Lower lobe of right lung (tissue), 2 donors: ENCODE results near the gene DLL4. TPM values are rescaled to one million over a fixed set of nuclear protein-coding genes. Genes with fewer than 3 reads are reported as not detected.

ENCODE experiments used
- ATAC-seq, 2 donors: fragments of 200-7000 bp; cut with Tn5 transposase; one replicate each; pipeline ENCODE4 v1.9.1; 2020 to 2022; ENCODE audit warnings: mild to moderate bottlenecking in 2 of 2, moderate library complexity in 2 of 2
- DNase-seq: peaks from one replicate; pipeline ENCODE4 v3.0.0-alpha.2; 2020
- H3K27ac ChIP-seq: fragments of 200-600 bp; one replicate; pipeline ENCODE4 v1.8.0; 2022
- H3K27me3 ChIP-seq: fragments of 200-600 bp; one replicate; pipeline ENCODE4 v1.8.0; 2022; ENCODE audit warnings: low read depth
- H3K36me3 ChIP-seq: fragments of 200-600 bp; one replicate; pipeline ENCODE4 v1.8.0; 2022; ENCODE audit warnings: mild to moderate bottlenecking
- H3K4me1 ChIP-seq: fragments of 200-600 bp; one replicate; pipeline ENCODE4 v1.8.0; 2022
- H3K4me3 ChIP-seq: fragments of 200-600 bp; one replicate; pipeline ENCODE4 v1.8.0; 2022; ENCODE audit warnings: mild to moderate bottlenecking
- H3K9me3 ChIP-seq: fragments of 200-600 bp; one replicate; pipeline ENCODE4 v1.8.0; 2022
- intact Hi-C: fragments of 100-400 bp; cut with DNase I; formaldehyde crosslinking; loops from one replicate; pipeline ENCODE4 v1.11.0; 2022
- total RNA-seq: library from RNA; stranded (reverse); fragmentation: NEBNext Ultra II Directional; extraction: Animal tissue kit (Norgen Biotek cat#: 25700); gene quantifications from one replicate; pipeline ENCODE4 v1.2.1, GENCODE V29; 2021
- TF ChIP-seq, protein P1 (sequence below): fragments of 200-600 bp; IDR thresholded peaks from one replicate; pipeline ENCODE4 v1.8.0; 2022; ENCODE audit warnings: antibody characterized with exemption, mild to moderate bottlenecking
- donor health status: DM: no; HTN: yes; CAD: no; lungs with severe emphysema.

Gene DLL4
- total RNA-seq, 1 donor from 2014 or later = 21.3 TPM

DNA sequence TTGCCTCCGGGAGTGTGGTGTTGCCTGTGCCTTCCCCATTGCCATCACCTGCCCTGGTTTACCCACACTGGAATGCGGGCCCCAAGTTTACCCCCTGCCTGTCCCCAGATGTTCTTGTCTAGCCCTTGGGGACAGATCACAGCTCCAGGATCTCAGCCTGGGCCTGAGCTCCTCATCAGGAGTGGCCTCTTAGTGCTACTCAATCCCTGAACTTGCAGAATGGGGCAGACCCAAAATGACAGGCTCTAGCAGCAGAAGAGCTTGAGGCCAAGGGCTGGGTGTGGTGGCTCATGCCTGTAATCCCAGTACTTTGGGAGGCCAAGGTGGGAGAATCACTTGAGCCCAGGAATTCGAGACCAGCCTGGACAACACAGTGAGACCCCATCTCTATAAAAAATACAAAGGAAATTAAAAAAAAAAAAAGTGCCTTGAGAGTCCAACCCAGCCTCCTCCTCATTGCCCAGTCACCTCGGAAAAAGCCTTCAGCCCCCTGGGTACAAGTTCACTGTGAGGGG lies 28.0 kb downstream of the DLL4 start:
- TF ChIP-seq, protein P1, sequence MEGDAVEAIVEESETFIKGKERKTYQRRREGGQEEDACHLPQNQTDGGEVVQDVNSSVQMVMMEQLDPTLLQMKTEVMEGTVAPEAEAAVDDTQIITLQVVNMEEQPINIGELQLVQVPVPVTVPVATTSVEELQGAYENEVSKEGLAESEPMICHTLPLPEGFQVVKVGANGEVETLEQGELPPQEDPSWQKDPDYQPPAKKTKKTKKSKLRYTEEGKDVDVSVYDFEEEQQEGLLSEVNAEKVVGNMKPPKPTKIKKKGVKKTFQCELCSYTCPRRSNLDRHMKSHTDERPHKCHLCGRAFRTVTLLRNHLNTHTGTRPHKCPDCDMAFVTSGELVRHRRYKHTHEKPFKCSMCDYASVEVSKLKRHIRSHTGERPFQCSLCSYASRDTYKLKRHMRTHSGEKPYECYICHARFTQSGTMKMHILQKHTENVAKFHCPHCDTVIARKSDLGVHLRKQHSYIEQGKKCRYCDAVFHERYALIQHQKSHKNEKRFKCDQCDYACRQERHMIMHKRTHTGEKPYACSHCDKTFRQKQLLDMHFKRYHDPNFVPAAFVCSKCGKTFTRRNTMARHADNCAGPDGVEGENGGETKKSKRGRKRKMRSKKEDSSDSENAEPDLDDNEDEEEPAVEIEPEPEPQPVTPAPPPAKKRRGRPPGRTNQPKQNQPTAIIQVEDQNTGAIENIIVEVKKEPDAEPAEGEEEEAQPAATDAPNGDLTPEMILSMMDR = no peak
- no peaks in the 10 kb centered on the region for H3K27me3 ChIP-seq
- H3K27ac ChIP-seq = no peak overlapping the region
- H3K4me3 ChIP-seq = no peak overlapping the region
- DNase-seq (no peak), ATAC-seq (no peak)
- H3K36me3 ChIP-seq = no peaks in the 10 kb centered on the region
- peaks cover 29% of the 10 kb centered on the region for H3K4me1 ChIP-seq
- H3K9me3 ChIP-seq = no peaks in the 10 kb centered on the region
- intact Hi-C loops = no loop called here

DNA sequence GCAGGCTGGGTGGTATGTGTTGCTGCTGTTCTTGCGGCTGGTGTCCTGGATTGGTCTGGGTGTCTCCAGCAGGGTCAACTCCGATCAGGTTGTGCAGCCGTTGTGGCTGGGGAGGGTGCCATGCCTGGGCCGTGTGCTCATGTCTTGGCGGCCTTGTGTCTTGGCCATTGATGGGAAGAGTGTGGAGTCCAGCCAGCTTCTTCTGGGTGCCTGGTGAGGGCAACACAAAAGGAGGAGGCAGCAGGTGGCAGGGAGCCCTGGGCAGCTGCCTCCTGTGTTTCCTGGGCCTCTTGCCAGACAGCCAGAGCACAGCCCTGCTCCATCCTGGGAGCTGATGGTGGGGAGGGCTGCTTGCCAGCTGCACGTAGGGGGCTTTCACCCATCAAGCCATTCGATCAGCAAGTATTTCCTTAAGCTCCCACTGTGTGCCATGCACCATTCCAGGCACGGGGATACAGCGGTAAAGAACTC lies 28.5 kb downstream of the DLL4 start:
- intact Hi-C loops = no loop called here
- no peaks in the 10 kb centered on the region for H3K9me3 ChIP-seq
- H3K4me3 ChIP-seq = no peak overlapping the region
- ATAC-seq = no peak
- H3K27ac ChIP-seq = no peak overlapping the region
- H3K27me3 ChIP-seq = no peaks in the 10 kb centered on the region
- no peaks in the 10 kb centered on the region for H3K36me3 ChIP-seq
- TF ChIP-seq, protein P1 = no peak
- peaks cover 24% of the 10 kb centered on the region for H3K4me1 ChIP-seq
- DNase-seq = no peak

DNA sequence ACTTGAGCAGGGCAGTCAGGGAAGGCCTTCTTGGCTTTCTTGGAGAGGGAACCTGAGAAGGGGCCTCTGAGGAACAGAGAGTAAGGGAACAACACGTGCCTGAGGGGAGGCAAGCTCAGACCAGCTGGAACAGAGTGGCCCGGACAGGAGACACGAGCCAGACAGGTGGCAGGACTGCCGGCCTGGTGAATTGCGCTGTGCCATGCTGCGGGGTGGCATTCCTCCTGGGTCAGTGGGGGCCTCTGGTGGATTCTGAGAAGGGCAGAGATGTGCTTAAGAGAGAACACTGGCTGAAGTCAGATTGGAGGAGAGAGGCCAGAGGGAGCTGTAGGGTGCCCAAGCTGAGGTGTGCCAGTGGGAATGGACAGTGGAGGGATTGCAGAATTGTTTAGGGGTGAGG lies 29.0 kb downstream of the DLL4 start:
- ATAC-seq (no peak), DNase-seq (no peak)
- intact Hi-C loops = no loop called here
- no peaks in the 10 kb centered on the region for H3K27me3 ChIP-seq
- H3K27ac ChIP-seq = no peak overlapping the region
- H3K9me3 ChIP-seq = no peaks in the 10 kb centered on the region
- H3K36me3 ChIP-seq = no peaks in the 10 kb centered on the region
- TF ChIP-seq, protein P1 = no peak
- no peak overlapping the region for H3K4me3 ChIP-seq
- peaks cover 21% of the 10 kb centered on the region for H3K4me1 ChIP-seq

DNA sequence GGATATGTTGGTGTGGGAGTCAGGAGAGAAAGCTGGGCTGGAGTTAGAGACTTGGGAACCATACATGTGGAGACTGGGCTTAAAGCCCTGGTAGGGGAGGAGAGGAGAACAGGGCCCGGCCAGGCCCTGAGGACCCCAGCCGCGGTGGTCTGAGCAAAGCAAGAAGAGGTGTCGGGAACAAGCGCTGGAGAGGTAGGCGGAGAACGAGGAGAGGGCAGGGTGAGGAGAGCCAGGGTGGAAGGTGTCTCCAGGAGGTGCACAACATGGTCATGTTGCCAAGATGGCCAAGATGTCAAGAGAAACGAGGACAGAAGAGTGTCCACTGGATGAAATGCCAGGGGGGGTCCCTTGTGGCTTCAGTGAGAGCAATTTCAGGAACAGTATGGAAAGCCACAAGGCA lies 29.6 kb downstream of the DLL4 start:
- intact Hi-C loops = no loop called here
- DNase-seq (no peak), ATAC-seq (no peak)
- Histone ChIP-seq H3K4me1 (peaks cover 17% of the 10 kb centered on the region), H3K36me3 (no peaks in the 10 kb centered on the region), H3K27me3 (no peaks in the 10 kb centered on the region), H3K27ac (no peak overlapping the region), H3K4me3 (no peak overlapping the region), H3K9me3 (no peaks in the 10 kb centered on the region)
- TF ChIP-seq, protein P1 = no peak

DNA sequence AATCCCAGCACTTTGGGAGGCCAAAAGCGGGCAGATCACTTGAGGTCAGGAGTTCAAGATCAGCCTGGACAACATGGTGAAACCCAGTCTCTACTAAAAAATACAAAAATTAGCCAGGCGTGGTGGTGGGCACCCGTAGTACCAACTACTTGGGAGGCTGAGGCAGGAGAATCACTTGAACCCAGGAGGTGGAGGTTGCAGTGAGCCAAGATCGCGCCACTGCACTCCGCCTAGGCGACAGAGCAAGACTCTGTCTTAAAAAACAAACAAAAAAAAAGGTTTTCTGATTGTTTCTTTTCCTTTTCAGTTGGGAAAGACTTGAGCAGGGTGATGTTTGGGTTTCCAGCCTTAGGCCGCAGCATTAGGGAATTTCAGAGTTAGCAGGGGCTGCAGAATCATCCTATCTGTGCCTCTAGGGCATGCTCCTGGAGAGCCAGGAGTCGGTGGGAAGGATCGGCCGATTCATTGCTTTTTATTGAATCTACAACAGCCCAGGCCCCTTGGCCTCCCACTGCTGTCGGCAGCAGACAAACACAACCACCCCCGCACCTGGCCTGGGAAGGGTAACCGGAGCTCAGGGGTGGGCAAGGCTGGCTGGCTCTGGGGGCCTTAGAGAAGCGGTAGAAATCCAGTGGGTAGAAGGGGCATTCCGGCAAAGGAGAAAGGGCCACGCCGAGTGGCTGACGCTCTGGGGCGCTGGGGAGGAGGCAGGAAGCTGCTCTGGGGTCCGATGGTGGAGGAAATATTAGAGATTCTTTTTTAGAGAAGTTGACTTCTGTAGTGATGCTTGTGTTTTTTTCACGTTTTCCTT lies 30.4 kb downstream of the DLL4 start:
- no peak for DNase-seq
- Histone ChIP-seq H3K9me3 (no peaks in the 10 kb centered on the region), H3K4me3 (no peak overlapping the region), H3K27ac (no peak overlapping the region), H3K27me3 (no peaks in the 10 kb centered on the region), H3K36me3 (no peaks in the 10 kb centered on the region), H3K4me1 (peaks cover 11% of the 10 kb centered on the region)
- TF ChIP-seq, protein P1 = no peak
- no peak for ATAC-seq
- intact Hi-C loops = no loop called here
